SK-N-SH (cell line): Measurements from ENCODE around the gene MLEC.

Experiments
- CTCF ChIP-seq: fragments of 200-600 bp; sonication (generic); IDR thresholded peaks from 2 replicates; pipeline ENCODE4 v1.6.1; 2017; ENCODE audit warnings: antibody characterized with exemption, mild to moderate bottlenecking, moderate library complexity
- EZH2phosphoT487 ChIP-seq: fragments of 200-600 bp; sonication (generic); IDR thresholded peaks from 2 replicates; pipeline ENCODE4 v1.6.1; 2017; ENCODE audit warnings: low read depth, mixed run types, mild to moderate bottlenecking, antibody characterized with exemption, moderate library complexity, borderline replicate concordance
- FOSL2 ChIP-seq: IDR thresholded peaks from 2 replicates; pipeline ENCODE4 v1.4.0; 2012; ENCODE audit warnings: low read depth, mild to moderate bottlenecking, moderate library complexity, borderline replicate concordance
- FOXM1 ChIP-seq: IDR thresholded peaks from 2 replicates; pipeline ENCODE4 v1.4.0; 2012; ENCODE audit warnings: low read depth, mild to moderate bottlenecking
- GABPA ChIP-seq: IDR thresholded peaks from 2 replicates; pipeline ENCODE4 v1.4.0; 2012; ENCODE audit warnings: low read depth, mild to moderate bottlenecking
- IRF3 ChIP-seq: fragments of 150-350 bp; IDR thresholded peaks from 2 replicates; pipeline ENCODE4 v1.6.1; 2016; ENCODE audit warnings: mild to moderate bottlenecking, low read depth, low read length
- MXI1 ChIP-seq: IDR thresholded peaks from 2 replicates; pipeline ENCODE4 v1.6.1; 2012; ENCODE audit warnings: mild to moderate bottlenecking, low read depth, low read length, improper control_type of control experiment
- POLR2AphosphoS5 ChIP-seq: IDR thresholded peaks from 2 replicates; pipeline ENCODE4 v1.6.1; 2012; ENCODE audit warnings: low read depth, low read length
- SIN3A ChIP-seq: IDR thresholded peaks from 2 replicates; pipeline ENCODE4 v1.6.1; 2012; ENCODE audit warnings: low read depth, mild to moderate bottlenecking, low read length, moderate library complexity, borderline replicate concordance
- TAF1 ChIP-seq: IDR thresholded peaks from 2 replicates; pipeline ENCODE4 v1.6.1; 2012; ENCODE audit warnings: low read depth, mild to moderate bottlenecking, low read length, moderate library complexity, borderline replicate concordance
- USF1 ChIP-seq: IDR thresholded peaks from 2 replicates; pipeline ENCODE4 v1.4.0; 2012; ENCODE audit warnings: low read depth, borderline replicate concordance

- no peak for TF ChIP-seq MXI1
- TF ChIP-seq CTCF: no peak
- TF ChIP-seq TAF1: no peak
- no peak for TF ChIP-seq EZH2phosphoT487
- TF ChIP-seq POLR2AphosphoS5: no peak
- TF ChIP-seq GABPA: no peak
- no peak for TF ChIP-seq USF1
- no peak for TF ChIP-seq FOXM1
- TF ChIP-seq FOSL2: no peak
- TF ChIP-seq IRF3: no peak
- TF ChIP-seq SIN3A: no peak
Measured at GRCh38 chr12:120662879-120663278, 24.1 kb upstream of the MLEC start.
